ENCODE results near the gene LARGE1.

- no peak for TF ChIP-seq CTCF (IDR thresholded peaks at IDR 0.05)
- TF ChIP-seq POLR2A (IDR thresholded peaks at IDR 0.05): no peak
Observed at GRCh38 chr22:33781411-33781810, 138.9 kb downstream of the LARGE1 start.

All from Peyer's patch (tissue), 4 donors.